KMS-11 (cell line): ENCODE measurements around the gene LAMB2.

ENCODE experiments used
- H2AFZ ChIP-seq: fragments of 200-600 bp; sonication (generic); 2 replicates; pipeline ENCODE4 v1.6.1; 2016; ENCODE audit warnings: antibody characterized with exemption, mixed run types, low read depth
- H3K27ac ChIP-seq: fragments of 200-600 bp; sonication (generic); 2 replicates; pipeline ENCODE4 v1.6.1; 2016; ENCODE audit warnings: mild to moderate bottlenecking, mixed run types
- H3K27me3 ChIP-seq: fragments of 200-600 bp; sonication (generic); 2 replicates; pipeline ENCODE4 v1.6.1; 2017; ENCODE audit warnings: mild to moderate bottlenecking, low read depth, mixed run types, moderate library complexity; ENCODE audit not compliant: insufficient read depth
- H3K36me3 ChIP-seq: fragments of 200-600 bp; sonication (generic); 2 replicates; pipeline ENCODE4 v1.6.1; 2017; ENCODE audit warnings: mild to moderate bottlenecking, mixed run types; ENCODE audit not compliant: insufficient read depth
- H3K4me1 ChIP-seq: fragments of 200-600 bp; sonication (generic); 2 replicates; pipeline ENCODE4 v1.6.1; 2016; ENCODE audit warnings: mild to moderate bottlenecking, low read depth, mixed run types; ENCODE audit not compliant: poor library complexity, severe bottlenecking
- H3K4me2 ChIP-seq: fragments of 200-600 bp; sonication (generic); 2 replicates; pipeline ENCODE4 v1.7.0; 2016; ENCODE audit warnings: mild to moderate bottlenecking, mixed run types
- H3K4me3 ChIP-seq: fragments of 200-600 bp; sonication (generic); IDR thresholded peaks from 2 replicates; pipeline ENCODE4 v1.6.1; 2017; ENCODE audit warnings: low read depth, low read length, mixed read lengths; ENCODE audit not compliant: insufficient read depth
- H3K79me2 ChIP-seq: fragments of 200-600 bp; sonication (generic); 2 replicates; pipeline ENCODE4 v1.6.1; 2016; ENCODE audit warnings: low read depth, mixed run types; ENCODE audit not compliant: insufficient read depth
- H3K9ac ChIP-seq: fragments of 200-600 bp; sonication (generic); 2 replicates; pipeline ENCODE4 v1.6.1; 2016; ENCODE audit warnings: mild to moderate bottlenecking, mixed run types
- H4K20me1 ChIP-seq: fragments of 200-600 bp; sonication (generic); 2 replicates; pipeline ENCODE4 v1.6.1; 2016; ENCODE audit warnings: mild to moderate bottlenecking, mixed run types; ENCODE audit not compliant: insufficient read depth
- TF ChIP-seq, protein P1 (sequence below): fragments of 200-600 bp; sonication (generic); conservative IDR thresholded peaks from 2 replicates; pipeline ENCODE4 v1.6.1; 2017; ENCODE audit warnings: low read depth, mild to moderate bottlenecking, antibody characterized with exemption, low read length, moderate library complexity, mixed read lengths

LAMB2 gene

DNA sequence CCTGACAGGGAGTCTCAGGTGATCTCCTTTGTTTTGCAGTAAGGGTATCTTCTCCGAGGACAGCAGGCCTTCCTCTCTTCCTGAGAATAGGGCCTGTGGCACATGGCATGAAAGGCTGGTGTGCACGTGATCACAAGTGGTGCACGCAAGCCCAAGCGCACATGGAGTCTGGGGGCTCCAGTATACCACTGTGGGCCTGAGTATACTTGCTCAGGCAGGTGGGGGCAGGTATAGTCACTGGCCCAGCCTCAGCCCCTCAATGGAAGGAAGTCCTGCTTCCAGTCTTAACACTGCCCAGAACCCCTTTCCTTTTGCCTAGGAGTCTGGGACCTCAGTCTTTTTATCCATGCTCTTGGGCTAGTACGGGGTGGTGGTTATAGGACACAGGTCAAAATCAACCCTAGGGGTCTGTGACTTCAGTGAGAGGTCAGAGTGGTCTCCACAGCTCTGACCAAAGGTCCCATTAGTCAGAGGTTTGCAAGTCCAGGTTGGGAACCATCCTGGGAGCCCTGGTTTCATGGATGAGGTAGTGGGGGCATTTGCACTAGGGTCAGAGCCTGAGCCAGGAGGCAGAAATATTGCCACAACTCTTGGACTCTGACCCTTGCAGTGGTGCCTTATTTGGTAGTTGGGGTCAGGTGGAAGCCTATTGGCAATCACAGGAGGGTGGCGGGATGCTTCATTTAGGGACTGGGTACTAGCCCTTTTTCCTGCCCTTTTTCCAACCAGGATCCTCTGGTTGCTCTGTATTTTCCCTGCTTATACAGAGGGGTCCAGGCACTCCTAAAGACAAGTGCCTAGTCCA is 34.1 kb upstream of the LAMB2 start:
- Histone ChIP-seq H3K4me2 (peak overlapping the region; percentile 42; the same call in 1 of the 2 replicates), H2AFZ (peak overlapping the region; percentile 100), H3K27ac (no peak overlapping the region), H3K79me2 (no peaks in the 10 kb centered on the region), H3K4me1 (peaks cover 10% of the 10 kb centered on the region), H3K4me3 (no peak overlapping the region), H3K9ac (no peak overlapping the region), H3K36me3 (no peaks in the 10 kb centered on the region), H3K27me3 (no peaks in the 10 kb centered on the region), H4K20me1 (no peaks in the 10 kb centered on the region)
- TF ChIP-seq, protein P1, sequence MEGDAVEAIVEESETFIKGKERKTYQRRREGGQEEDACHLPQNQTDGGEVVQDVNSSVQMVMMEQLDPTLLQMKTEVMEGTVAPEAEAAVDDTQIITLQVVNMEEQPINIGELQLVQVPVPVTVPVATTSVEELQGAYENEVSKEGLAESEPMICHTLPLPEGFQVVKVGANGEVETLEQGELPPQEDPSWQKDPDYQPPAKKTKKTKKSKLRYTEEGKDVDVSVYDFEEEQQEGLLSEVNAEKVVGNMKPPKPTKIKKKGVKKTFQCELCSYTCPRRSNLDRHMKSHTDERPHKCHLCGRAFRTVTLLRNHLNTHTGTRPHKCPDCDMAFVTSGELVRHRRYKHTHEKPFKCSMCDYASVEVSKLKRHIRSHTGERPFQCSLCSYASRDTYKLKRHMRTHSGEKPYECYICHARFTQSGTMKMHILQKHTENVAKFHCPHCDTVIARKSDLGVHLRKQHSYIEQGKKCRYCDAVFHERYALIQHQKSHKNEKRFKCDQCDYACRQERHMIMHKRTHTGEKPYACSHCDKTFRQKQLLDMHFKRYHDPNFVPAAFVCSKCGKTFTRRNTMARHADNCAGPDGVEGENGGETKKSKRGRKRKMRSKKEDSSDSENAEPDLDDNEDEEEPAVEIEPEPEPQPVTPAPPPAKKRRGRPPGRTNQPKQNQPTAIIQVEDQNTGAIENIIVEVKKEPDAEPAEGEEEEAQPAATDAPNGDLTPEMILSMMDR = no peak

DNA sequence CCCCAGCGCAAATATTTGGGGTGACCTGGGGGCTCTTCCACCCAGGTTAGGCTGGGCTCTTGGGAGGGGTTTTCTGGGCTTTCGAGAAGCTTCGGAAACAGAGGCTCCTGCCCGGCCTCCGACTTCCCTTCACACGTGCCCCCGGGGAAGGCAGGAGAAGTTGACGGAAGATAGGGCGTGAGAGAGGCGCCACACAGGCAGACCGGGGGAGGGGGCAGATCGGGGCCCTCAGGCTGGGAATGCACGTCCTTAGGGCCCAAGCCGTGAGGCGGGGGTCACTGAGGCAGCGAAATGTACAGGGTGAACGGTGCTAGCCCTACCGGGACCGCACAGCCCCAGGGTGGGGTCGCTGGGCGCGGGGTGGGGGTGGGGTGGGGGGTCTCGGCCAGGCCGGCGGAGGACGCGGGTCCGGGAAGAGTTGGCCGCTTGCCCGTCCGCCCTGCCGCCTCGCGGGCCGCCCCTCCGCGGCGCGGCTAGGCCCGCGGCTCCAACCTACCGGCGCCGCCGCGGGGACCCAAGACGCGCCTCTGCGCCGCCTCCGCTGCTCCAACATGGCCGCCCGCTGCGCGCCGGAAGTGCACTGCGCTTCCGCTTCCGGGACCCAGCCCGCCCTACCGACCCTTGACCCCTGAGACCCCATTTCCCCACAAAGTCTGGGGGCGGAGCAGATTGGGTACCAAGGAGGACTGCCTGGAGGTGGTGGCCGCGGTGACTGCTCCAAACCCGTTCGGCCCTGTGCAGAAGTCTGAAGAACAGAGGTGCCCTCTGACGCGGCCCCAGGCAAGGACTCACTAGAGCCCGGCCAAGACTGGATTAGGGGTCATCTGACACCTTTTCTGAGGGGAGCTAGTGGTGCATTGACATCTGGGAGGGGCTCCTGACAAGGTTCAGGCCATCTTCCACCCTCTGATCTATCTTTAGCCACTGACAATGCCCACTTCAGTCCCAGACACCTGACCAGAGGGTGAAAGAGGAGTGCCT is 33.2 kb upstream of the LAMB2 start, which contains the start of gene CCDC71:
CCDC71 (minus strand) TSS at position 561 of the 981 bp plus-strand sequence. CDS start 2,123 bp downstream, outside the sequence.
- Histone ChIP-seq H3K27ac (no peak within 1 kb of the TSS), H3K4me1 (peaks cover 10% of the 10 kb centered on the region), H3K27me3 (no peaks in the 10 kb centered on the region), H3K9ac (peak within 1 kb of the TSS; percentile 30; the same call in 1 of the 2 replicates), H3K4me3 (no peak within 1 kb of the TSS), H3K4me2 (peak within 1 kb of the TSS; percentile 96), H4K20me1 (no peaks in the 10 kb centered on the region), H2AFZ (peak within 1 kb of the TSS; percentile 100), H3K36me3 (no peaks in the 10 kb centered on the region), H3K79me2 (no peaks in the 10 kb centered on the region)
- TF ChIP-seq, protein P1 = no peak

DNA sequence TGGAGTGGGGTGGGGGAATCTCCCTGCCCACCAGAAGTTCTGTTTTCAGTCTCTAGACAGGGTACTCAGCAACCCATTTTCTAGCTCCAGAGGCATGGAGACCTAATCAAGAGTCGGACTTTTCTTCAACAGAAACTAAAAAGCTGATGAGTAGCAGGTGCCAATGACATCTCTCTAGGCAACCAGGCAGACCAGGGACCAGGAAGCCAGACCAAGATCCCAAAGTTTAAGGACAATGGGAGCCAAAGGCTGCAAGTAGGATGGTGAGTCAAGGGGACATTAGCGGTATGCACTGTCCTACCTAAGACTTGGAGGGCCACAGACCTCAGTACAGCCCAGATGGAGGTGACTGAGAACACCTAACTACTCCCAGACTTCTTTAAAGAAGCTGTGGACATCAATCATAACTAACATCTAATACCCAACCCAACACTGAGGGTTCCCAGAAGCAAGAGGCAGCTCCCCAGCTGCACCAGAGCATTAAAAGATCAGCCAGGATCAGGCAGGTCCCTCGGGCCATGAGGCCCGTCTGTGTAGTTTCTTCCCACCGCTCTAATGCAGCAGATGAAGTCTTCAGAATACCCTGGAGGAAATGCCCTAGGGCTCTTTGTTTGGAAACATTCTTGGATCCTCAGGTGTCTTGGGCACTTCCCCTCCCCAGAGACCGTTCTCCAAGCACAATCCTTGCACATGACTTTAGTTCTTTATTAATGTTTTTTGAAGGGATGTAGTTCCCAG is 32.3 kb upstream of the LAMB2 start:
- no peaks in the 10 kb centered on the region for H4K20me1 ChIP-seq
- H3K4me3 ChIP-seq = no peak overlapping the region
- peak overlapping the region; percentile 30; the same call in 1 of the 2 replicates for H3K9ac ChIP-seq
- H3K4me2 ChIP-seq = peak overlapping the region; percentile 96
- H3K4me1 ChIP-seq = peaks cover 10% of the 10 kb centered on the region
- no peaks in the 10 kb centered on the region for H3K79me2 ChIP-seq
- TF ChIP-seq, protein P1 = no peak
- no peaks in the 10 kb centered on the region for H3K27me3 ChIP-seq
- H2AFZ ChIP-seq = no peak overlapping the region
- no peak overlapping the region for H3K27ac ChIP-seq
- H3K36me3 ChIP-seq = no peaks in the 10 kb centered on the region

DNA sequence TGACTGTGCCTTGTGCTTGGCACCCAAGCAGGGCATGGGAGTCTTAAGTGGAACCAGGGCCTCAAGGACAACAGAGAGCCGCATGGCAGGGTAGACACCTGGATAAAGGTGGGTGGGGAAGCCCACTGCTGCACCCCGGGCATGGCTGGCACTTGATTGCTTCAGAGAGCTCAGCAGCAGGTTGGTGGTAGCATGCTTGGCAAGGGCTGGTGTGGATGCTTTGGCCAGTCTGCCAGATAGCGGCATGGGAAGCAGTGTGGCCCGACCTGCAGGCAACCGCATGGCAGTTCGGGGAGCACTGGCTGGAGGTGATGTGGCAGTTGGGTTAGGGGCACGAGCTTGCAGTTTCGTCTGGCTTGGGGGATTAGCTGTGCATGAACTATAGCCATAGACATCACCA is 30.8 kb upstream of the LAMB2 start:
- H3K4me2 ChIP-seq = no peak overlapping the region
- no peaks in the 10 kb centered on the region for H3K27me3 ChIP-seq
- no peak overlapping the region for H3K9ac ChIP-seq
- TF ChIP-seq, protein P1 = no peak
- H3K27ac ChIP-seq = no peak overlapping the region
- no peaks in the 10 kb centered on the region for H3K79me2 ChIP-seq
- no peaks in the 10 kb centered on the region for H3K36me3 ChIP-seq
- H3K4me1 ChIP-seq = peaks cover 10% of the 10 kb centered on the region
- H3K4me3 ChIP-seq = no peak overlapping the region
- H4K20me1 ChIP-seq = no peaks in the 10 kb centered on the region
- no peak overlapping the region for H2AFZ ChIP-seq
